Inferior parietal cortex (tissue), 1 donor: ENCODE results near the gene MTMR12.

Experiments used
- DNase-seq: peaks from one replicate; pipeline ENCODE4 v3.0.0-alpha.2; 2016; ENCODE audit errors: extremely low spot score

MTMR12 gene, protein sequence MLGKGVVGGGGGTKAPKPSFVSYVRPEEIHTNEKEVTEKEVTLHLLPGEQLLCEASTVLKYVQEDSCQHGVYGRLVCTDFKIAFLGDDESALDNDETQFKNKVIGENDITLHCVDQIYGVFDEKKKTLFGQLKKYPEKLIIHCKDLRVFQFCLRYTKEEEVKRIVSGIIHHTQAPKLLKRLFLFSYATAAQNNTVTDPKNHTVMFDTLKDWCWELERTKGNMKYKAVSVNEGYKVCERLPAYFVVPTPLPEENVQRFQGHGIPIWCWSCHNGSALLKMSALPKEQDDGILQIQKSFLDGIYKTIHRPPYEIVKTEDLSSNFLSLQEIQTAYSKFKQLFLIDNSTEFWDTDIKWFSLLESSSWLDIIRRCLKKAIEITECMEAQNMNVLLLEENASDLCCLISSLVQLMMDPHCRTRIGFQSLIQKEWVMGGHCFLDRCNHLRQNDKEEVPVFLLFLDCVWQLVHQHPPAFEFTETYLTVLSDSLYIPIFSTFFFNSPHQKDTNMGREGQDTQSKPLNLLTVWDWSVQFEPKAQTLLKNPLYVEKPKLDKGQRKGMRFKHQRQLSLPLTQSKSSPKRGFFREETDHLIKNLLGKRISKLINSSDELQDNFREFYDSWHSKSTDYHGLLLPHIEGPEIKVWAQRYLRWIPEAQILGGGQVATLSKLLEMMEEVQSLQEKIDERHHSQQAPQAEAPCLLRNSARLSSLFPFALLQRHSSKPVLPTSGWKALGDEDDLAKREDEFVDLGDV

DNA sequence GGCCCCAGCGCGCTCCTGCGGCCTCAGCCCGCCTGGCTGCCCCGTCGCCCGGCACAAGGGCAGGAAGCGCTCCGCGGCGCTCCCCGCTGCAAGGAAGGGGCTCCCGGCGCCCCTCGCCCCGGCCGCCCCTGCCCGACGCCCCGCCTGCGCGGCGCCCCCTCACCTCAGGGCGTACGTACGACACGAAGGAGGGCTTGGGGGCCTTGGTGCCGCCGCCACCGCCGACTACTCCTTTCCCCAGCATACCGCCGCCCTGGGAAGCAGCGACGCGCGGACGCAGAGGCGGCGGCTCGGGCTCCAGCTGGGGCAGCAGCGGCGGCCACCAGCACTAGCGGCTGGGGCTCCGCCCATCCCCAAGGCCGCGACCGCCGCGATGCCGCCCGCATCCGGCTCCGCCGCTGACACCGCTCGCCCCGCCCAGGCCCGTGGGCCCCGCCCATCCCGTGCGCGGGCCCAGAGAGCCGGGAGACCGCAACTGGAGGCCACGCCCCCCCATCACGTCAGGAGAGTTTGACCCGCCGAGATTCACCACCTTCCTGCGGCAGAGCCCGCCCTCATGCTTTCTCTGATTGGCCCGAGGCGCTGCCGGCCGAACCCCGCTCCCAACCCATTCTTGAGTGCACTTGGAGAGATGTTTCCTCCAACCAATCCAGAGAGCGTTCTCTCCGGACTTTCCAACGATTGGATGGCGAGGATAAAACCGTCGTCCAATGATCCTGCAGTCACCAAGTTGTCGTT is at the start of gene MTMR12:
TSS of gene MTMR12 (minus strand) at position 345 of the 738 bp plus-strand sequence. CDS start at position 244, 101 bp downstream.
- peak; percentile 100 for DNase-seq

- DNase-seq = no peak
Observed at GRCh38 chr5:32362527-32362926, 49.8 kb upstream of the MTMR12 start.

- no peak for DNase-seq
Observed at GRCh38 chr5:32360906-32361305, 48.2 kb upstream of the MTMR12 start.

- no peak for DNase-seq
Observed at GRCh38 chr5:32358611-32359010, 45.9 kb upstream of the MTMR12 start.

GRCh38 chr5:32357658-32358057 is 44.9 kb upstream of the MTMR12 start:
- DNase-seq = no peak

DNA sequence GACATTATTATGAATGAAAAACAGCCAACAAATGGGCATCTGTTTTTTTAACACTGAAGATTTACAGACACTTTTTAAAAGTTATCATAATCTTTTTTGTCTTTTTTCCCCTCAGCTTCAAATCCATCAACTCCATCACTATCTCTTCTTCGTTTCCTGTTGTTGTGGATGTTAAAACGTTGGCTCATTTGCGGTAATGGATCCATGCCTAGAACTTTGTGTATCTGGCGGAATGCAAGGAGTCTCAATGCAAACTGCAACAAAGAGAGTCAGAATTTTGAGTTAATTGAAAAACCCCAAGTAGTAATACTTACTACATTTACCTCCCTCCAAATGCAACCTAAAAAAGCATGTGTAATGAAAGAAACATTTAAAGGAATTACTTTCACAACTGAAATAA is 42.9 kb upstream of the MTMR12 start:
- DNase-seq = no peak

- no peak for DNase-seq
Observed at GRCh38 chr5:32353420-32353819, 40.7 kb upstream of the MTMR12 start.

DNA sequence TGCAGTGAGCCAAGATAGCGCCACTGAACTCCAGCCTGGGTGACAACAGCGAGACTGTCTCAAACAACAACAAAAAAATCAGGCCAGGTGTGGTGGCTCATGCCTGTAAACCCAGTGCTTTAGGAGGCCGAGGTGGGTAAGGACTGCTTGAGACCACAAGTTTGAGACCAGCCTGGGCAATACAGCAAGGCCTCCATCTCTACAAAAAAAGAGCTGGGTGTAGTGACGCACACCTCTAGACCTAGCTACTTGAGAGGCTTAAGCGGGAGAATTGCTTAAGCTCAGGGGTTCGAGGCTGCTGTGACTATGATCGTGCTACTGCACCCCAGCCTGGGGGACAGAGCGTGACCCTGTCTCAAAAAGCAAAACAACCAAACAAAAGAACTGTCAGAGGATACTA is 39.9 kb upstream of the MTMR12 start:
- no peak for DNase-seq

GRCh38 chr5:32346869-32347268 is 34.1 kb upstream of the MTMR12 start:
- DNase-seq = no peak

DNA sequence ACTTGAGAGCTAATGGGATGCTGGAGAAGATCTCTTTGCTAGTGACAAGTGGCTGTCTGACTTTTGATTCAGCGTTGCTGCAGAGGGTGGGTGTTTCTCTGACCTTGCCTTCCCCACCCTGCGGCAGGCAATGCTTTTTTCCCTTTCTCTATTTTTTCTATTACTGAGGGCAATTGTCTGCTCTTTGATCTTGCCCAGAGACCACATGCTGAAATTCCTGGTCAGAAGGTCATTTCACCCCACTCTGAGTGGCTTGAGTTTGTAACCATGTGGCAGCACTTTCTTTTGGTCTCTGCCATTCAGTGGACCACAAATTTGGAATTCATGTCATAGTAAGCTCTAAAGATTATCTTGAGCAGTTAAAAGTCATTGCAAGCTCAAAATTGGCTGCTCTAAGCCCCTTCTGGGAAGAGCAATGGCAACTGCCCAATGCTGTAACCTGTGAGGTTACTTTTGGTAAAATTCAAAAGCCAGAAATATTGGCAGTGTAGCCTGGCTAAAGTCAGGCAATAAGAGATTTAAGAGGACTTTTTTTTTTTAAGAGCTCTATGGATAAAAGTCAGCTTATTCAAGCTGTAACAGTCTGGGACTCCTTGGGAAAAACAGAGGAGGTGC is 30.4 kb upstream of the MTMR12 start:
- no peak for DNase-seq

GRCh38 chr5:32342656-32343055 is 29.9 kb upstream of the MTMR12 start:
- no peak for DNase-seq

DNA sequence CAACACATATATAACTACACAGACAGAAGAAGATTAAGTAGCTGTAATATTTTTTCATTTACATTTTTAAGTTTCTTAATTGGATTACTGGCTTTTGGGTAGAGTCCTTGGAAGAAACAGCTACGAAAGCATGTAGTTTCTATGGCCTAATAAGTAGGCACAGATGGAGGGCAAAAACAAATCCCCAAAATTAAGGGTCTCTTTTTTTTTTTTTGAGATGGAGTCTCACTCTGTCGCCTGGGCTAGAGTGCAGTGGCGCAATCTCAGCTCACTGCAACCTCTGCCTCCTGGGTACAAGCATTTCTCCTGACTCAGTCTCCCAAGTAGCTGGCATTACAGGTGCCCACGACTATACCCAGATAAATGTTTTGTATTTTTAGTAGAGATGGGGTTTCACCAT is 27.1 kb upstream of the MTMR12 start:
- no peak for DNase-seq

- no peak for DNase-seq
Observed at GRCh38 chr5:32339198-32339597, 26.5 kb upstream of the MTMR12 start.

DNA sequence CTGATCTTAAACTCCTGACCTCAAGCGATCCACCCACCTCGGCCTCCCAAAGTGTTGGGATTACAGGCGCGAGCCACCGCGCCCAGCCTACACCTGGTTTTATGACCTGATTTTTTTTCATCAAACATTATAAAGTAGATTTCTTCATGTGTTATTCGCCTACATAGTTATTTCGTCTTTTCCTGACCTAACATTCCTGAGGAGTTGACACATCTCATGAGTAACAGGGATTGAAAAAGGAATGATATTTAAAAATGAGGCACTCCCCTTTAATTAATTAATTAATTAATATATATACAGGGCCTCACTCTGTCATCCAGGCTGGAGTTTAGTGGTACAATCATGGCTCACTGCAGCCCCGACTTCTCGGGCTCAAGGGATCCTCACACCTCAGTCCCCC is 20.2 kb upstream of the MTMR12 start:
- no peak for DNase-seq

GRCh38 chr5:32332361-32332760 is 19.6 kb upstream of the MTMR12 start:
- no peak for DNase-seq

DNA sequence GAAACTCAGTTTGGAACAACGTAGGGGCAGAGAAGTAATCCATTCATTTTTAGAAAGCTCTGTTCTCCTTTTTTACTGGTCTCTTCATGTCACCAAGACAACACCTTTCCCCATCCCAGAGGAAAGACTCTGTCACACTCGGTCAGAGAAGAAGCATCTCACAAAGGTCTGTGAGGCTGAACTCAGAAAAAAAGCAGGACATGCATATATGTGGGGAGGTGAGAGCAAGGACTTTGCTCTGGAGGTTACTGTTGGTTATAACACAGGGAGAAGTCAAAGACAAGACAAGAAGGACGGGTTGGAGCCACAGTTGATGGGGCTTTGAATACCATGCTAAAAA is 19.2 kb upstream of the MTMR12 start:
- no peak for DNase-seq

GRCh38 chr5:32331217-32331934 is 18.6 kb upstream of the MTMR12 start:
- DNase-seq = no peak

- DNase-seq = no peak
Observed at GRCh38 chr5:32330126-32330971, 17.6 kb upstream of the MTMR12 start.

DNA sequence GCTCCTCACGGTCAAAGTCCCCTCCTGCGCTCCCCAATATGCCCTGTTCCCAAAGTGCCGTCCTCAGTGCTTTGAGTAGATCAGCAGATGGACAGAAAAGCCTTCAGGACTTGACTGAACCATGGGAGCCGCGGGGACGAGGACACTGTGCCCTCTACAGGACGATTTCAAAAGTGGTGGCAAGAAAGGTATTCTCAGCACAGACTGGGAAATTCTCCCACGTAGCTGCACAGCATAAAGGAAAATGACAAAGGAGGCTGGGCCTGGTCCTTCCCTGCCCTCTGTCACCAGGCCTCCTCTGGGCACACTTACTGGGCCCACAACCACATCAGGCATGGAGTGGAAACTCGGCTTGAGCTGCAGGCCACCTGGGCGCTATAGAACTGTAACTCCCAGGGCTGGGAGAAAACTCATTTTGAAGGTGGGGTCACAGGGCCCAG is 16.7 kb upstream of the MTMR12 start:
- DNase-seq = peak; percentile 74

- no peak for DNase-seq
Observed at GRCh38 chr5:32326216-32326772, 13.6 kb upstream of the MTMR12 start.
